Lower leg skin (tissue), 3 donors: ENCODE results near the gene ZDHHC5.

Source experiments
- CTCF ChIP-seq, 3 donors: fragments of 450-650 bp; IDR thresholded peaks; one replicate each; pipeline ENCODE4 v1.5.1; 2016; ENCODE audit warnings: antibody characterized with exemption in 3 of 3, mild to moderate bottlenecking in 3 of 3, moderate library complexity in 2 of 3
- POLR2A ChIP-seq, 2 donors: fragments of 450-650 bp; IDR thresholded peaks; one replicate each; pipeline ENCODE4 v1.6.1; 2016 to 2017; ENCODE audit warnings: antibody characterized with exemption in 2 of 2, mild to moderate bottlenecking in 1 of 2, moderate library complexity in 1 of 2

- TF ChIP-seq CTCF (IDR thresholded peaks at IDR 0.05) = no peak
- no peak for TF ChIP-seq POLR2A (IDR thresholded peaks at IDR 0.05)
Observed at GRCh38 chr11:57659669-57660068, 8.2 kb upstream of the ZDHHC5 start.
